Kasumi-1 (cell line): Measurements from ENCODE around the gene NFATC2IP.
A peak's percentile ranks its signal among the peaks of the same experiment; 100 is the strongest.
"Not testable (repeated sequence)": the region's sequence is repeated elsewhere in the genome, so short reads cannot be mapped to it uniquely, and the experiment has no call there.

ENCODE experiments used
- DNase-seq, 2 experiments: peaks; one replicate each; lab custom pipeline; 2025; lab: John Stamatoyannopoulos, UW

NFATC2IP gene

DNA sequence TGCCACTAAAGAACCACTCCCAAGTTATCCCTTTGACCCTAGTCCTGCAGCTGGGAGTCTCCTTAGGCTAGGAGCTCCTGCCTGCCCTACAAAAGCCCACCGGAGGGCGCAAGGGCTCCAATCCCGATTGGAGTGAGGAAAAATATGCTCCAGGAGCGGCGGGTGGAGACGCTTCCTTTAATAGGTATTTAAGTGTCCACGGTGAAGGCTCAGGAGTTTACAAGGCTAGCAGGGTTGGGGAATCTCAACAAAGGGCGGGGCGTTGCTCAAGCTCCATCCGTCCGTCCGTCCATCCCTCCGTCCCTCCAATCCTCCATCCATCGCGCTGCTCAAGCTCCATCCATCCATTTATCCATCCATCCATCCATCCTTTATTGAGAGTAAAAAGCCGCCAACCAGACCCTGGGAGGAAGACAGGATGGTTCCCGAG lies 23.3 kb downstream of the NFATC2IP start:
- peak; percentile 31 to 46 for DNase-seq

DNA sequence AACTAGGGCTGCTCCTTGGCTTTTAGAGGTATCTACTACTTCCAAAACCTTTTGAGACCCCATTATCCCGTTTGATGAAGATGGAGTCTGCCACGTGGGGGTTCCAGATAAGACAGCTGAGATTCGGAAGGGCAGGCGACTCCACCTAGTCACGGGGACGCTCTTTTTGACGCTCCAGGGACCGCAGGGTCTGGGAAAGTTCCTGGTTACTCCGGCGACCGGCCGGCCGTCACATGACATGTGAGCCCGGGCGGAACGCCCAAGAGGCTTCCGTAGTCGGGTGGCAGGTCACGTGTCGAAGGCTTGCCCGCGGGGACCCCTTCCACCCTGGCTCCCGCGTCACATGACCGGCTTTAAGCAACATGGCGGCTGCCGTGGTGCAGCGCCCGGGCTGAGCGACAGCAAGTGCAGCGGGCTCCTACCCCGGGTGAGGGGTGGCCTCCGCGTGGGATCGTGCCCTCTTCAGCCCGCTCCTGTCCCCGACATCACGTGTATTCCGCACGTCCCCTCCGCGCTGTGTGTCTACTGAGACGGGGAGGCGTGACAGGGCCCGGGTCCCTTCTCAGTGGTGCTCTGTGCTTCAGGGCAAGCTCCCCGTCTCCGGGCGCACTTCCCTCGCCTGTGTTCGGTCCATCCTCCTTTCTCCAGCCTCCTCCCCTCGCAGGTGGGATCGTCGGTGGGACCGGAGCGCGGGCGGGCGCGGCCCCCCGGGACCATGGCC lies 23.9 kb downstream of the NFATC2IP start, which contains the start of gene SPNS1:
TSS of gene SPNS1 (plus strand) at position 342 of the 721 bp plus-strand sequence. CDS start at position 716, 374 bp downstream.
- DNase-seq: peak; percentile 56 to 63

DNA sequence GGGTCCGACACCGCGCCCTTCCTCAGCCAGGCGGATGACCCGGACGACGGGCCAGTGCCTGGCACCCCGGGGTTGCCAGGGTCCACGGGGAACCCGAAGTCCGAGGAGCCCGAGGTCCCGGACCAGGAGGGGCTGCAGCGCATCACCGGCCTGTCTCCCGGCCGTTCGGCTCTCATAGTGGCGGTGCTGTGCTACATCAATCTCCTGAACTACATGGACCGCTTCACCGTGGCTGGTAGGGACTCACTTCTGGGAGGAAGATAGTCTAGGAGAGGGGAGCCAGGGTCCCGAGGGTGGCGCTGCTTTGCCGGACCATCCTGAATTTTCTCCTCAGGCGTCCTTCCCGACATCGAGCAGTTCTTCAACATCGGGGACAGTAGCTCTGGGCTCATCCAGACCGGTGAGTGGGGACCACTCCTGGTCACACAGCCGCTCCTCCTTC lies 24.4 kb downstream of the NFATC2IP start:
- DNase-seq: peak in 1 of 2 experiments; percentile 0

DNA sequence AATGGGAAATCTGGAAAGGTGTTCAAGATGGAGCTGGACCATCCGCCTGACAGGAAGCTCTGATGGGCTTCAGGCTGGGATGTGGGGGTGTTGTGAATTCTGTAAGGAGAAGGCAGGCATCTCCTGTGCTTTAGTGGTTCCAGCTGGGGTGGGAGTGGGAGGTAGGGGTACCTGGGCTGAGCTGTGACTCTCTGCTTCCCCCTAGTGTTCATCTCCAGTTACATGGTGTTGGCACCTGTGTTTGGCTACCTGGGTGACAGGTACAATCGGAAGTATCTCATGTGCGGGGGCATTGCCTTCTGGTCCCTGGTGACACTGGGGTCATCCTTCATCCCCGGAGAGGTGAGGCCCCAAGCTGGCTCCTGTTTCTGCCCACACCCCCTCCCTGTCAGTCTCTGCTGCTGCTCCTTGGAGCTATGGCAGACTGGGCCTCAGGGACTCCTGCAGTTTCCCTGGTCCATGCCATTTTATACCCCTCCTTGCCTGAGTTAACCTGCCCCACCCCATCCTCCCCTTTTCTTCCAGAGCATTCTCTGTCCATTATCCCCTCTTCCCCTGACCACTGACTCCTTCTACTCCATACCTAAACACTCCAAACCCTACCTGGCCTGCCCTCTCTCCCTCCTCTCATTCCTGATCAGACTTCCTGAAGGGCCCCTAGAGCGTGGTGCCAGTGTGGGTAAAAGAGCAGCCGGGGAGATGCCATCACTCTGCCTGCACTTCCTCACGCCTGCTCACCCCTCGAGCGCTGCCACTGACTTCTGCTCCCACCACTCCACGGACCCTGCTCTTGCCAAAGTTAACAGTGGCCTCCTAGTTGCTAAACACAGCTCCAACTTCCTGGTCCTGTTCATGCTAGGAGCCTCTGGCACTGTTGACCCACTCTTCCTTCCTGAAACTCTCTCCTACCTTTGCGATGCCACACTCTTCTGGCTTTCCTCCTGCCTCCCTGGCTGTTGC lies 27.2 kb downstream of the NFATC2IP start:
- DNase-seq: no peak

DNA sequence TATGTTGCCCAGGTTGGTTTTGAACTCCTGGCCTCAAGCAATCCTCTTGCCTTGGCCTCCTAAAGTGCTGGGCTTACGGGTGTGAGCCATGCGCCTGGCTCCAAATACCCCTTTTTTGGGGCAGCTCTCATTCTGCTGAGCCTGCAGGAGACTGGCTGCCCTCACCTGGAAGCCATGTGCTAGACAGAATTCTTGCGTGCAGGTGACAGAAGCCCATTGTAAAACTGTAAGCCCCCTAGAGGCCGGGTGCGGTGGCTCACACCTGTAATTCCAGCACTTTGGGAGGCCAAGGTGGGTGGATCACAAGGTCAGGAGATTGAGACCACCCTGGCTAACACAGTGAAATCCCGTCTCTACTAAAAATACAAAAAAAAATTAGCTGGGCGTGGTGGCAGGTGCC lies 29.6 kb downstream of the NFATC2IP start:
- DNase-seq: not testable (repeated sequence)

DNA sequence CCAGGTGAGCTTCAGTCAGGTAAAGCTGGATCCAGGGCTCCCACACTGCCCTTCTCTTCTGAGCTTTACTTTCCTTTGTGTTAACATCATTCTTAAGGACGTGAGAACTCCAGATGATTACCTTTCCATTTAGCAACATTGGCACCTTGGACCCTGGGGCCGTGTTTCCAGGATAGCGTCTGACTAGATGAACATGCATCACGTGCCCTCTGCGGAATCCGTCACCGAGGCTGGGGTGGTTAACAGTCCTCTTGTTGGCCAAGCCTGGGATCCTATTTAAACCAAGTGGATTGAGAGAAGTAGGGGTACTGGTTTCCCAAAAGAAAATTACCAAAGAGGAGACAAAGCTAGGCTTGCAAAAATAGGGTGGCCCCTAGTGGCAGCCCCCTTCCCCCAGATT lies 30.2 kb downstream of the NFATC2IP start:
- DNase-seq: no peak

DNA sequence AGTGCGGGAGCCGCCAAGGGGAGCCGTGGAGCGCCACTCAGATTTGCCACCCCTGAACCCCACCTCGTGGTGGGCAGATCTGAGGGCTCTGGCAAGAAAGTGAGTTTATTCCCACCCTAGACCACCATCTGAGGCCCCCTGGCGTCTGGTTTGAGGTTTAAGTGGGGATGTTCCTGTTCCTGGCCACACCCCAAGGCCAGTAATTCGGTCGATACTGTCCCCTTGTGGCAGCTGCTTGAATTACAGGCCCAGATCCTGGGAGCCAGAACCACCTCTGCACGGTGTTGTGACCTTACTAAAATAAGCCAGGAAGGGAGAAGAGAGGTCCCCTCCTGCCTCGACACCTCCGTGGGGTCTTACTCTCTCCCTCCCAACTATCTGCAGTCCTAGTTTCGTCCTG lies 30.8 kb downstream of the NFATC2IP start:
- DNase-seq: peak; percentile 3 to 28

DNA sequence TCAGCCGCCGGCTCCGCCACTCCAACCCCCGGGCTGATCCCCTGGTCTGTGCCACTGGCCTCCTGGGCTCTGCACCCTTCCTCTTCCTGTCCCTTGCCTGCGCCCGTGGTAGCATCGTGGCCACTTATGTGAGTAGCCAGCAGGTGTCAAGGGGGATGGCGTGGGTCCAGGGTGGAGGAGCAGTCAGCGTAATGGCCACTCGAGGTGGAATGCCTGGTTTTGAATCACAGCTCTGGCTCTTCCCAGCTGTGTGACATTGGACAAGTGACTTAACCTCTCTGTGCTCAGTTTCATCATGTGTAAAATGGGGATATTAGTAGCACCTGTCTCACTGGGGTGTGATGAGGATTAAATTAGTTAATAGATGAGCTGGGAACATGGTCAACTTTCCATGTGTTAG lies 31.7 kb downstream of the NFATC2IP start:
- DNase-seq: no peak

DNA sequence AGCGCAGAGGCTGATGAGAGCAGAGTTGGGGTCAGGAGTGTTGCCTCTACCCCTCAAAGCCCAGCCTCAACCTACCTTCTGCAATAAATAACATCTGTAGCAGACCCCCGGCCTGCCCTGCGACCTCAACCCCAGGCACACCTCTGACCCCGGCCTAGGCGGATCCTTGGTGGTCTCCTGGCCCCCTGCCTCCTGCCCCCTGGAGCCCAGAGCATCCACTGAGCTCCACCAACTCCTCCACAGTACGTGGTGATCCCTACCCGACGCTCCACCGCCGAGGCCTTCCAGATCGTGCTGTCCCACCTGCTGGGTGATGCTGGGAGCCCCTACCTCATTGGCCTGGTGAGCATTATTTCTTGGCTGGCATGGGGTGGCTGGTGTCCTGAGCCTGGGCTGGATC lies 32.2 kb downstream of the NFATC2IP start:
- no peak for DNase-seq

DNA sequence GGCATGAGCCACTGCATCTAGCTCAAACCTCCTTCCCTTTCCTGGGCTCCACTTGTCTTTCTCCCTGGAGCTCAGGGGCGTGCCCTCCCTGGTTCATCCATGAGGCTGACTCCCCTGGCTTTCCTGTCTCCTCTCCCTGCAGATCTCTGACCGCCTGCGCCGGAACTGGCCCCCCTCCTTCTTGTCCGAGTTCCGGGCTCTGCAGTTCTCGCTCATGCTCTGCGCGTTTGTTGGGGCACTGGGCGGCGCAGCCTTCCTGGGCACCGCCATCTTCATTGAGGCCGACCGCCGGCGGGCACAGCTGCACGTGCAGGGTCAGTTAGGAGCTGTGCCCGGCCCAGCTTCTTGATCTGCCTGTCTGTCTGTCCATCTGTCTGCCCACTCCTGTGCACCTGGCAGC lies 32.9 kb downstream of the NFATC2IP start:
- no peak for DNase-seq

DNA sequence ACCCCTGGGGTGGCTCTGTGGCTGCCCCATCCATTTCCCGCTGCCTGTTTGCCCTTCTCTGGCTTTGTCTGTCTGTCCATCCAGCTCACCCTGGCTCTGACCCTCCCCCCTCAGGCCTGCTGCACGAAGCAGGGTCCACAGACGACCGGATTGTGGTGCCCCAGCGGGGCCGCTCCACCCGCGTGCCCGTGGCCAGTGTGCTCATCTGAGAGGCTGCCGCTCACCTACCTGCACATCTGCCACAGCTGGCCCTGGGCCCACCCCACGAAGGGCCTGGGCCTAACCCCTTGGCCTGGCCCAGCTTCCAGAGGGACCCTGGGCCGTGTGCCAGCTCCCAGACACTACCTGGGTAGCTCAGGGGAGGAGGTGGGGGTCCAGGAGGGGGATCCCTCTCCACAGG lies 33.4 kb downstream of the NFATC2IP start:
- no peak for DNase-seq

DNA sequence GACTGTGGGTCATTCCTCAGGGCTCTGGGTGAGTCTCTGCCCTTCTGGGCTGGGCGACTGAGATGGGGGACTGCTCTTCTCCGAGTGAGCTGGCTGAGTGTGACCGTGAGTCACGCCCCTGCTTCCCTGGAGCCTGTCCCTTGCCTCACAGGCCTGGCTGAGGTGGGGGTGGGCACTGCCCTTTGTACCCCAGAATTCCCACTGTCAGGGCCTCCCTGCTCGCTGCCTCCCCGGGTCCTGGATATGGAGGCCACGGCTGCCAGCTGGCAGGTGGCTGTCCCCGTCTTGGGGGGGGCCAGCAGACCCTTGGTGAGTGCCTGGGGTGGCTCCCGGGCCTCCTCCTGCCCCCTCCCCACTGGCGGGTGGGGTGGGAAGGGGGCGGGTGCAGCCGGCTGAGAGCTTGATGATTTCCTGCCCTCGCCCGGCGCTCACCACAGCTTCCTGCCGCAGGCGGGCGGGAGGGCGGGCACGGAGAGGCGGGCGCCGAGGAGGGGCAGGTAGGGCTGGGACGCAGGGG lies 33.9 kb downstream of the NFATC2IP start, which contains the start of gene LAT:
TSS of gene LAT (plus strand) at position 434 of the 517 bp plus-strand sequence. CDS start 366 bp downstream, outside the sequence.
- peak; percentile 24 to 39 for DNase-seq

DNA sequence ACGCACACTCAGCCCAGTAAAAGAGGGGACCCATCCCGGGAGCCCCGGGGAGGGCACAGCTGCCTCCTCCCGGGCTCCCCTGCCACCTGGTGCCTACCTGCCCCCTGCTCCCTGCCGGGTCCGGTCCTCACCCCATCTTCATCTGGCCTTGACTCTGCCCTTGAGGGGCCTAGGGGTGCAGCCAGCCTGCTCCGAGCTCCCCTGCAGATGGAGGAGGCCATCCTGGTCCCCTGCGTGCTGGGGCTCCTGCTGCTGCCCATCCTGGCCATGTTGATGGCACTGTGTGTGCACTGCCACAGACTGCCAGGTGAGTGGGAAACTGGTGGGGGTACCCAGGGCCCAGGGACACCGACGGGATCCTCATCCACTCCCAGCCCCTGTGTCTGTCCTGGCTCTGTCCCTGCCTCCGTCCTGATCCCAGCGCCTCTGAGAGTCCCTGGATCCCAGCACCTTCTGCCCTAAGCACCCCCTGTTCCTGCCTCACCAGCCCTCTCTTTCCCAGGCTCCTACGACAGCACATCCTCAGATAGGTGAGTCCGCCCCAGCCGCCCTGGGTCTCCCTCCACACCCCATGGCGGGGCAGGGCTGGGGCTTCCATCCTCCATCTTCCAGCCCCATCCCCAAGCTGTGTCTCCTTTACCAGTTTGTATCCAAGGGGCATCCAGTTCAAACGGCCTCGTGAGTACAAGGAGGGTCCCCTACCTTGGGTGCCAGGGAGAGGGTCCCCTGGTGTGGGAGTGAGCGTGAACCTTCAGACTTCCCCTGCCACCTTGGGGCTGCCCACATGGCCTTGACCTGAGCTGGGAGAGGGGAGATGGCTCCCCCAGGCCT lies 34.7 kb downstream of the NFATC2IP start:
- DNase-seq: no peak

DNA sequence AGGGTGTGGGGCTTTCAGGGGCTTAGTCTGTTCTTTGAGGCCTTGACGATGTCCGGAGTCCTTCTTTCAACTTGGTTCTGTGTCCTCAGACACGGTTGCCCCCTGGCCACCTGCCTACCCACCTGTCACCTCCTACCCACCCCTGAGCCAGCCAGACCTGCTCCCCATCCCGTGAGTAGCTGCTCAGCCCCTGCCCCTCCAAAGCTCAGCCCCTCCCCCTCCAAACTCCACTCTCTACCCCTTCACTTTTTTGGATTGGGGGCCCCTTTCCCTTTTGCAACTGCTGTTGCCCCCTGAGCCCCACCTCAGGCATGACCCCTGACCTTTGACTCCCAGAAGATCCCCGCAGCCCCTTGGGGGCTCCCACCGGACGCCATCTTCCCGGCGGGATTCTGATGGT lies 35.3 kb downstream of the NFATC2IP start:
- DNase-seq: no peak

DNA sequence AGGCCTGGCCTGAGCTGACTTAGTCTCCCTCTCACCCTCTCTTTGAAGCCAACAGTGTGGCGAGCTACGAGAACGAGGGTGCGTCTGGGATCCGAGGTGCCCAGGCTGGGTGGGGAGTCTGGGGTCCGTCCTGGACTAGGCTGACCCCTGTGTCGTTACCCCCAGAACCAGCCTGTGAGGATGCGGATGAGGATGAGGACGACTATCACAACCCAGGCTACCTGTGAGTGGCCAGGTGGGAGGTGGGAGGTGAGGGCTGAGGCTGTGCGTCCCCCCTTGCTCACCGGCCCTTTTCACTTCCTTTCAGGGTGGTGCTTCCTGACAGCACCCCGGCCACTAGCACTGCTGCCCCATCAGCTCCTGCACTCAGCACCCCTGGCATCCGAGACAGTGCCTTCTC lies 35.8 kb downstream of the NFATC2IP start:
- DNase-seq: no peak

DNA sequence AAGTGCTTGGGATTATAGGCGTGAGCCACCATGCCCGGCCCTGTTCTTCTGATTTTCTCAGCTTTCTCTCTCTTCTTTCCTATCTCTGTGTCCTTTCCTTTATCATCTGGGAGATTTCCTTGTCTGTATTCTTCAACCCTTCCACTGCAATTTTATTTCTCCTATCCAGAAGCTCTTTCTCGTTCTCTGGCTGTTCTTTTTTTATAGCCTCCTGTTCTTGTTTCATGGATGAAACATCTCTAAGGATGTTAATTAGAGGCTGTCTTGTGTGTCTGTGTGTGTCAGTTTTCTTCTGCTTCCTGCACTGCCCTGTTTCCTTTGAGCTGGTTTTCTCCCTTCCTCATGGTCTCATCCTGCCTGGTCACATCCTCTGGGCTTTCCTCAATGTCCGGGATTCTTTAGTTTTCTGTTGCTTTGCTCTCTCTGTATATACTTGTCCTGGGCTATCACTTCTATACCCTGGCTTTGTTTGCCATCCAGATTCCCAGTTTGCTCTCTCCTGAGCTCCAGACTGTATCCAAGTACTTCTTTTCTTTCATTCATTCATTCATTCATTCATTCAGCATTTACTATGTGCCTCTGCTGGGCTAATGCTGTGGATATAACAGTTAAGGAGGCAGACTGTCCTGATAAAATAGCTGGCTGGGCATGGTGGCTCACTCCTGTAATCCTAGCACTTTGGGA lies 36.6 kb downstream of the NFATC2IP start:
- peak in 1 of 2 experiments; percentile 3 for DNase-seq

DNA sequence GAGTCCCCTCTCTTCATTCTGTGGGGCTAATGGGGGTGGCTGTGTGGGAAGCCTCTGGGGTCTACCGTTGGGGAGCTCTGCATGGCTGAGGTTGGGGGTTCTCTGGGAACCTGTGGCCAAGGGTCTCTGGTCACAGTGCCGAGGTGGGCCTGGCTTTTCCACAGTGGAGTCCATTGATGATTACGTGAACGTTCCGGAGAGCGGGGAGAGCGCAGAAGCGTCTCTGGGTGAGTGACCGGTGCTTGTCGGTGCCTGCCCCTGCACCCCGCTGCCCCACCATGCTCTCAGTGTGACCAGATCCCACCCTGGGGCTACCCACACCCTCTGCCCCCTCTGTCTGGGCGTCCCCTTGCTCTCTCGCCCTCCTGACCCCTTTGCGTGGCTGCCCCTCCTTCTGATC lies 38.6 kb downstream of the NFATC2IP start:
- DNase-seq: no peak

DNA sequence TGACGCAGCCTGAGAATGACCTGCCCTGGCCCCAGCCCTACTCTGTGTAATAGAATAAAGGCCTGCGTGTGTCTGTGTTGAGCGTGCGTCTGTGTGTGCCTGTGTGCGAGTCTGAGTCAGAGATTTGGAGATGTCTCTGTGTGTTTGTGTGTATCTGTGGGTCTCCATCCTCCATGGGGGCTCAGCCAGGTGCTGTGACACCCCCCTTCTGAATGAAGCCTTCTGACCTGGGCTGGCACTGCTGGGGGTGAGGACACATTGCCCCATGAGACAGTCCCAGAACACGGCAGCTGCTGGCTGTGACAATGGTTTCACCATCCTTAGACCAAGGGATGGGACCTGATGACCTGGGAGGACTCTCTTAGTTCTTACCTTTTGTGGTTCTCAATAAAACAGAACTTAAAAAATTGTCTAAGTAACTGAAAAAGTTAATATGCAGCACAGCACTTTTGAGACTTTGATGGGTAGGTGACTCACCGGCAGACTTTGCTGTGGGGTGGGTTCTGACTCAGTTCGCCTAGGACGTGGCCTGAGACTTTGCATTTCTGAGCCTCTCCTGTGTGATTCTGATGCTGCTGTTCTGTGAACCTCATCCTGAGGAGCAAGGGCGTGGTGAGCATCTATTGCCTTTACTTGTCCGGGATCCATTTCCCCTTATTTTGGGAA lies 39.8 kb downstream of the NFATC2IP start:
- no peak for DNase-seq

DNA sequence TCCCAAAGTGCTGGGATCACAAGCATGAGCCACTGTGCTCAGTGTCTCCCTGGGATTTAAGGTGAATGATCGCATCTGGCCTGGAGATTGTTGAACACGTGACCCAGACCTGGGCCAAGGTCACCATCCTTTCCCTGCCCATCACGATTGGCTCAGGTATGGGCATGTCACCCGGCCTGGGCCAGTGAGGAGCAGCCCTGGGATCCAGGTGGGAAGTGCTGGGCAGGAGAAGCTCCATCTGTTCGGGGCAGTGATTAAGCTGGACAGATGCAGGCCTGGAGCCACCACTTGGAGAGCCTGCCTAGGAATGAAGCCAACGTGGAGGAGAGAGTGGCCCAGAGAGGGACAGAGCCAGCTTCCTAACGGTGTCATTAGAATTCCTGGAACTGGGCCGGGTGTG lies 41.0 kb downstream of the NFATC2IP start:
- no peak for DNase-seq

DNA sequence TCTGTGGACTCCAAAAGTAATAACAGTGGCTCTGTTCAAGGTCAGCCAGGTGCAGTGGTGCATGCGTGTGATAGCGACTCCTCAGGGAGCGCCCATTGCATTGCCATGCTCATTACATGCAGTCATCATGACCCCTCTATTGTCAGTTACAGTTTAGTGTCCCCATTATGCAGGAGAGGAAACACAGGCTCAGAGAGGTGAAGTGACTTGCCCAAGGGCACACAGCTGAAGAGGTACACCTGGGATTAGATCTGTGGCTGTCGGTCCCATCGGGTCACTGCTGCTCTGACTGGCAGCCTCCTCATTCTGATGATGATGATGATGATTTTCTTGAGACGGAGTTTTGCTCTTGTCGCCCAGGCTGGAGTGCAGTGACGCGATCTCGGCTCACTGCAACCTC lies 41.8 kb downstream of the NFATC2IP start:
- no peak for DNase-seq
